ENCODE measurements around the gene SLCO4C1.

Gene SLCO4C1

DNA sequence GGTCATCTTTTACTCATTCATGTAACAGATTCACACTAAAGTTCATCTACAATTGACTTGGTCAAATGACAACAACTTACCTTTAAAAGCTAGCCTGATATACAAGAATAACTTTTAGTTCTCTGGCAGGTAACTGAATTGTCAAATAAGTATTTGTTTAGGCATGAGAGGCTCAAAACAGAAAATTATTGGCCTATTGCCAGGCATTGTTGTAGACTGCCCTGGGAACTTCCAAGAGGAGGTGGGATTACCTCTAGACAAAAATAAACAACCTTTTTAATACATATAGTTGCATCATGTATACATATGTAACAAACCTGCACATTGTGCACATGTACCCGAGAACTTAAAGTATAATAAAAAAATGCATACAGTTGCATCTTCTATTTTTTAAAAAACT is 18.2 kb upstream of the SLCO4C1 start:
- no peak overlapping the region for H3K9ac ChIP-seq (ENCODE audit: low read depth, low read length, poor library complexity)

DNA sequence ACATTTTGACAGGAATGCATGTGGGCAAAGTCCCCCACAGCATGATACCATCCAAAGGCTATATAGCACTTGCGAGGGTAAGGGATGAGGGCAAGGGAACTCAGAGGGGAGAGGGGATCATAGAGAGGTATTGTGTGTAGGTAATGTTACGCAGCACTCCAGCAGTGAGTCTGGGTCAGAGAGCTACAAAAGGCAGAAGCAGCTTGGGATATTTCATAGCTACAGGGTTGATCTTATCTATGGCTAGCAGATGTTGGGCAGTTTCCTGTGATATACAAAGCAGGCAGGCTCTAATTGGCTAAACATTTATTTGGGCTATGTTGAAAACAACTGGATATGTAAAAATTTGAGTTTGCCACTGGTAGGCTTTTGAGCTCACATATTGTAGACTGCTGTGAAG is 17.8 kb upstream of the SLCO4C1 start:
- Histone ChIP-seq H3K27me3 (ENCODE audit: control insufficient read depth in 3 of 3, insufficient read depth in 3 of 3, low read depth in 1 of 3, low read length in 3 of 3) (no peaks in the 10 kb centered on the region), H3K4me3 (ENCODE audit: low read length in 2 of 2) (no peak overlapping the region), H4K8ac (ENCODE audit: low read depth, low read length) (no peak overlapping the region), H2BK15ac (ENCODE audit: low read length) (no peak overlapping the region), H3K9me3 (replicated peaks in 1 of 2; ENCODE audit: control insufficient read depth in 2 of 2, insufficient read depth in 1 of 2, low read depth in 1 of 2, low read length in 2 of 2) (no peaks in the 10 kb centered on the region), H2BK12ac (ENCODE audit: low read length) (no peak overlapping the region), H3K27ac (replicated peaks; ENCODE audit: low read length) (no peak overlapping the region), H2BK120ac (ENCODE audit: low read depth, low read length) (no peak overlapping the region), H3K4ac (ENCODE audit: low read length) (no peak overlapping the region), H3K23ac (ENCODE audit: low read depth, low read length, poor library complexity) (no peak overlapping the region), H3K18ac (ENCODE audit: low read length) (no peak overlapping the region), H3K14ac (ENCODE audit: low read length) (no peak overlapping the region), H3K4me1 (ENCODE audit: control insufficient read depth in 2 of 2, insufficient read depth in 1 of 2, low read depth in 1 of 2, low read length in 2 of 2) (no peaks in the 10 kb centered on the region), H3K4me2 (ENCODE audit: insufficient read depth, low read length, poor library complexity, severe bottlenecking) (no peak overlapping the region), H2AK5ac (ENCODE audit: low read depth, low read length) (no peak overlapping the region), H2AFZ (ENCODE audit: low read length) (no peak overlapping the region), H3K36me3 (replicated peaks in 1 of 2; ENCODE audit: control insufficient read depth in 2 of 2, insufficient read depth in 2 of 2, low read length in 2 of 2) (no peaks in the 10 kb centered on the region), H4K91ac (ENCODE audit: low read depth, low read length, poor library complexity) (no peak overlapping the region), H3K9ac (ENCODE audit: low read depth, low read length, poor library complexity) (no peak overlapping the region), H2BK5ac (ENCODE audit: low read length) (no peak overlapping the region), H3K79me1 (ENCODE audit: low read depth, low read length) (no peaks in the 10 kb centered on the region)
- DNase-seq (ENCODE audit: low spot score): no peak
- WGBS, 2 donors (ENCODE audit: extremely low coverage in 2 of 2, insufficient read length in 2 of 2, insufficient replicate concordance in 1 of 2): no CpG with 5 or more reads among the region's 2 CpGs

More for the DNA sequence above, 18.2 kb upstream of the SLCO4C1 start:
- H3K14ac ChIP-seq (ENCODE audit: low read length): no peak overlapping the region
- WGBS, 2 donors (ENCODE audit: extremely low coverage in 2 of 2, insufficient read length in 2 of 2, insufficient replicate concordance in 1 of 2): no CpG with 5 or more reads among the region's 1 CpG
- H4K8ac ChIP-seq (ENCODE audit: low read depth, low read length): no peak overlapping the region
- no peaks in the 10 kb centered on the region for H3K27me3 ChIP-seq (ENCODE audit: control insufficient read depth in 3 of 3, insufficient read depth in 3 of 3, low read depth in 1 of 3, low read length in 3 of 3)
- H4K91ac ChIP-seq (ENCODE audit: low read depth, low read length, poor library complexity): no peak overlapping the region
- no peak overlapping the region for H3K18ac ChIP-seq (ENCODE audit: low read length)
- no peak overlapping the region for H2BK5ac ChIP-seq (ENCODE audit: low read length)
- no peak overlapping the region for H2BK12ac ChIP-seq (ENCODE audit: low read length)
- no peak overlapping the region for H3K4ac ChIP-seq (ENCODE audit: low read length)
- no peaks in the 10 kb centered on the region for H3K79me1 ChIP-seq (ENCODE audit: low read depth, low read length)
- no peak overlapping the region for H3K23ac ChIP-seq (ENCODE audit: low read depth, low read length, poor library complexity)
- H2AFZ ChIP-seq (ENCODE audit: low read length): no peak overlapping the region
- H2BK120ac ChIP-seq (ENCODE audit: low read depth, low read length): no peak overlapping the region
- no peaks in the 10 kb centered on the region for H3K9me3 ChIP-seq (replicated peaks in 1 of 2; ENCODE audit: control insufficient read depth in 2 of 2, insufficient read depth in 1 of 2, low read depth in 1 of 2, low read length in 2 of 2)
- no peak for DNase-seq (ENCODE audit: low spot score)
- no peaks in the 10 kb centered on the region for H3K4me1 ChIP-seq (ENCODE audit: control insufficient read depth in 2 of 2, insufficient read depth in 1 of 2, low read depth in 1 of 2, low read length in 2 of 2)
- no peak overlapping the region for H2BK15ac ChIP-seq (ENCODE audit: low read length)
- H3K4me3 ChIP-seq (ENCODE audit: low read length in 2 of 2): no peak overlapping the region
- H3K36me3 ChIP-seq (replicated peaks in 1 of 2; ENCODE audit: control insufficient read depth in 2 of 2, insufficient read depth in 2 of 2, low read length in 2 of 2): no peaks in the 10 kb centered on the region
- H2AK5ac ChIP-seq (ENCODE audit: low read depth, low read length): no peak overlapping the region
- H3K4me2 ChIP-seq (ENCODE audit: insufficient read depth, low read length, poor library complexity, severe bottlenecking): no peak overlapping the region
- H3K27ac ChIP-seq (replicated peaks; ENCODE audit: low read length): no peak overlapping the region

GRCh38 chr5:102312586-102313370 is 16.7 kb upstream of the SLCO4C1 start:
- H2AFZ ChIP-seq (ENCODE audit: low read length): no peak overlapping the region
- H3K36me3 ChIP-seq (replicated peaks in 1 of 2; ENCODE audit: control insufficient read depth in 2 of 2, insufficient read depth in 2 of 2, low read length in 2 of 2): no peaks in the 10 kb centered on the region
- no peak overlapping the region for H3K27ac ChIP-seq (replicated peaks; ENCODE audit: low read length)
- DNase-seq (ENCODE audit: low spot score): no peak
- no peak overlapping the region for H3K14ac ChIP-seq (ENCODE audit: low read length)
- H3K9me3 ChIP-seq (replicated peaks in 1 of 2; ENCODE audit: control insufficient read depth in 2 of 2, insufficient read depth in 1 of 2, low read depth in 1 of 2, low read length in 2 of 2): no peaks in the 10 kb centered on the region
- H4K91ac ChIP-seq (ENCODE audit: low read depth, low read length, poor library complexity): no peak overlapping the region
- no peak overlapping the region for H3K4me2 ChIP-seq (ENCODE audit: insufficient read depth, low read length, poor library complexity, severe bottlenecking)
- no peak overlapping the region for H2BK120ac ChIP-seq (ENCODE audit: low read depth, low read length)
- H3K4ac ChIP-seq (ENCODE audit: low read length): no peak overlapping the region
- no peak overlapping the region for H2AK5ac ChIP-seq (ENCODE audit: low read depth, low read length)
- H3K4me1 ChIP-seq (ENCODE audit: control insufficient read depth in 2 of 2, insufficient read depth in 1 of 2, low read depth in 1 of 2, low read length in 2 of 2): no peaks in the 10 kb centered on the region
- H3K4me3 ChIP-seq (ENCODE audit: low read length in 2 of 2): no peak overlapping the region
- no peak overlapping the region for H3K18ac ChIP-seq (ENCODE audit: low read length)
- H2BK15ac ChIP-seq (ENCODE audit: low read length): no peak overlapping the region
- H2BK5ac ChIP-seq (ENCODE audit: low read length): no peak overlapping the region
- H2BK12ac ChIP-seq (ENCODE audit: low read length): no peak overlapping the region
- no peak overlapping the region for H4K8ac ChIP-seq (ENCODE audit: low read depth, low read length)
- H3K79me1 ChIP-seq (ENCODE audit: low read depth, low read length): no peaks in the 10 kb centered on the region
- H3K27me3 ChIP-seq (ENCODE audit: control insufficient read depth in 3 of 3, insufficient read depth in 3 of 3, low read depth in 1 of 3, low read length in 3 of 3): no peaks in the 10 kb centered on the region
- H3K9ac ChIP-seq (ENCODE audit: low read depth, low read length, poor library complexity): no peak overlapping the region
- H3K23ac ChIP-seq (ENCODE audit: low read depth, low read length, poor library complexity): no peak overlapping the region
- WGBS, 2 donors (ENCODE audit: extremely low coverage in 2 of 2, insufficient read length in 2 of 2, insufficient replicate concordance in 1 of 2): no CpG with 5 or more reads among the region's 5 CpGs

- Histone ChIP-seq H2AK5ac (ENCODE audit: low read depth, low read length) (no peak overlapping the region), H2BK120ac (ENCODE audit: low read depth, low read length) (no peak overlapping the region)
- WGBS, 2 donors (ENCODE audit: extremely low coverage in 2 of 2, insufficient read length in 2 of 2, insufficient replicate concordance in 1 of 2): no CpG with 5 or more reads among the region's 3 CpGs
Observed at GRCh38 chr5:102309586-102309985, 13.5 kb upstream of the SLCO4C1 start.

More at GRCh38 chr5:102309586-102309985, 13.5 kb upstream of the SLCO4C1 start:
- no peak overlapping the region for H3K23ac ChIP-seq (ENCODE audit: low read depth, low read length, poor library complexity)
- no peak overlapping the region for H2BK5ac ChIP-seq (ENCODE audit: low read length)
- no peak overlapping the region for H3K14ac ChIP-seq (ENCODE audit: low read length)
- H2AFZ ChIP-seq (ENCODE audit: low read length): no peak overlapping the region
- H4K91ac ChIP-seq (ENCODE audit: low read depth, low read length, poor library complexity): no peak overlapping the region
- no peaks in the 10 kb centered on the region for H3K27me3 ChIP-seq (ENCODE audit: control insufficient read depth in 3 of 3, insufficient read depth in 3 of 3, low read depth in 1 of 3, low read length in 3 of 3)
- H2BK12ac ChIP-seq (ENCODE audit: low read length): no peak overlapping the region
- no peaks in the 10 kb centered on the region for H3K79me1 ChIP-seq (ENCODE audit: low read depth, low read length)
- no peak overlapping the region for H3K27ac ChIP-seq (replicated peaks; ENCODE audit: low read length)
- H3K4ac ChIP-seq (ENCODE audit: low read length): no peak overlapping the region
- DNase-seq (ENCODE audit: low spot score): no peak
- no peak overlapping the region for H3K9ac ChIP-seq (ENCODE audit: low read depth, low read length, poor library complexity)
- H2BK15ac ChIP-seq (ENCODE audit: low read length): no peak overlapping the region
- H3K9me3 ChIP-seq (replicated peaks in 1 of 2; ENCODE audit: control insufficient read depth in 2 of 2, insufficient read depth in 1 of 2, low read depth in 1 of 2, low read length in 2 of 2): no peaks in the 10 kb centered on the region
- H4K8ac ChIP-seq (ENCODE audit: low read depth, low read length): no peak overlapping the region
- no peak overlapping the region for H3K4me2 ChIP-seq (ENCODE audit: insufficient read depth, low read length, poor library complexity, severe bottlenecking)
- H3K4me3 ChIP-seq (ENCODE audit: low read length in 2 of 2): no peak overlapping the region
- H3K4me1 ChIP-seq (ENCODE audit: control insufficient read depth in 2 of 2, insufficient read depth in 1 of 2, low read depth in 1 of 2, low read length in 2 of 2): no peaks in the 10 kb centered on the region
- H3K36me3 ChIP-seq (replicated peaks in 1 of 2; ENCODE audit: control insufficient read depth in 2 of 2, insufficient read depth in 2 of 2, low read length in 2 of 2): no peaks in the 10 kb centered on the region
- no peak overlapping the region for H3K18ac ChIP-seq (ENCODE audit: low read length)
